GM12878 (cell line): ENCODE results near the gene TRIM17. TPM values are rescaled to one million over a fixed set of nuclear protein-coding genes. Genes with fewer than 3 reads are reported as not detected.
A peak's percentile ranks its signal among the peaks of the same experiment; 100 is the strongest.

Experiments
- BHLHE40 ChIP-seq, 2 experiments: fragments of 450-650 bp in 1 of 2; IDR thresholded peaks; 2 replicates each; pipeline ENCODE4 v1.6.1; 2011 to 2017; ENCODE audit warnings: low read depth in 2 of 2, borderline replicate concordance in 1 of 2, improper control_type of control experiment in 1 of 2, low read length in 1 of 2, mild to moderate bottlenecking in 1 of 2
- CEBPB ChIP-seq, 2 experiments: fragments of 150-350 bp in 1 of 2; IDR thresholded peaks; 2 replicates each; pipeline ENCODE4 v1.6.1; 2012 to 2014; ENCODE audit warnings: low read depth in 2 of 2, low read length in 2 of 2, borderline replicate concordance in 1 of 2, inconsistent platforms in 1 of 2
- CHD2 ChIP-seq: IDR thresholded peaks from 2 replicates; pipeline ENCODE4 v1.6.1; 2011; ENCODE audit warnings: low read depth, low read length, improper control_type of control experiment, borderline replicate concordance
- E2F4 ChIP-seq: IDR thresholded peaks from 2 replicates; pipeline ENCODE4 v1.6.1; 2012; ENCODE audit warnings: low read depth, low read length, improper control_type of control experiment
- E4F1 ChIP-seq: fragments of 450-650 bp; IDR thresholded peaks from 2 replicates; pipeline ENCODE4 v1.6.1; 2018; ENCODE audit warnings: borderline replicate concordance, mild to moderate bottlenecking; ENCODE audit not compliant: partially characterized antibody
- ESRRA ChIP-seq: IDR thresholded peaks from 2 replicates; pipeline ENCODE4 v1.6.1; 2012; ENCODE audit warnings: mild to moderate bottlenecking, low read length, improper control_type of control experiment
- FOXK2 ChIP-seq: fragments of 450-650 bp; IDR thresholded peaks from 2 replicates; pipeline ENCODE4 v1.6.1; 2017; ENCODE audit warnings: mild to moderate bottlenecking, moderate library complexity
- LARP7 ChIP-seq: fragments of 450-650 bp; IDR thresholded peaks from 2 replicates; pipeline ENCODE4 v1.6.1; 2017; ENCODE audit warnings: mild to moderate bottlenecking
- MEF2A ChIP-seq: IDR thresholded peaks from 2 replicates; pipeline ENCODE4 v1.6.1; 2011; ENCODE audit warnings: low read depth, mild to moderate bottlenecking, low read length, moderate library complexity; ENCODE audit not compliant: insufficient read depth
- MTA3 ChIP-seq: IDR thresholded peaks from 2 replicates; pipeline ENCODE4 v1.6.1; 2012; ENCODE audit warnings: low read length, inconsistent platforms, borderline replicate concordance
- MYC ChIP-seq: IDR thresholded peaks from 2 replicates; pipeline ENCODE4 v1.6.1; 2011; ENCODE audit warnings: mild to moderate bottlenecking, low read length, moderate library complexity, inconsistent platforms; ENCODE audit not compliant: insufficient read depth, insufficient replicate concordance, insufficient read length, severe bottlenecking
- STAT1 ChIP-seq: fragments of 450-650 bp; conservative IDR thresholded peaks from 2 replicates; pipeline ENCODE4 v1.6.1; 2014; ENCODE audit warnings: antibody characterized with exemption, mild to moderate bottlenecking
- TARDBP ChIP-seq: IDR thresholded peaks from 2 replicates; pipeline ENCODE4 v1.6.1; 2016; ENCODE audit warnings: borderline replicate concordance
- ZNF207 ChIP-seq: fragments of 450-650 bp; IDR thresholded peaks from 2 replicates; pipeline ENCODE4 v1.6.1; 2014; ENCODE audit warnings: antibody characterized with exemption, mild to moderate bottlenecking, borderline replicate concordance
- ZNF274 ChIP-seq: IDR thresholded peaks from one replicate; pipeline ENCODE4 v1.8.0; 2011; ENCODE audit not compliant: insufficient read length, insufficient read depth
- ZNF384 ChIP-seq: IDR thresholded peaks from 2 replicates; pipeline ENCODE4 v1.6.1; 2012; ENCODE audit warnings: low read depth, mild to moderate bottlenecking, low read length, improper control_type of control experiment, borderline replicate concordance
- polyA plus RNA-seq, 11 experiments: library from polyadenylated mRNA; depleted of rRNA in 4 of 11; unstranded in 6 of 11; stranded (reverse) in 5 of 11; fragments of >200 nt; fragmentation: Nextera tagmentation in 4 of 11; fragmentation: Illumina TruSeq in 1 of 11; extraction: Ambion mirVana in 4 of 11; extraction: Trizol in 1 of 11; gene quantifications; 1 replicate in 1 of 11; 2 replicates in 10 of 11; pipeline versions ENCODE4 v1.2.1 to v1.2.3, GENCODE V29; 2011 to 2016; ENCODE audit warnings: inconsistent platforms in 2 of 11, missing spikeins in 2 of 11, low read depth in 1 of 11
- total RNA-seq, 4 experiments: library from RNA; depleted of rRNA in 3 of 4; stranded (reverse); fragments of >200 nt in 3 of 4; fragmentation: Illumina TruSeq in 1 of 4; extraction: Trizol in 1 of 4; gene quantifications; 2 replicates each; pipeline versions ENCODE4 v1.2.1 to v1.2.3, GENCODE V29; 2013 to 2021
- TF ChIP-seq, protein P1 (sequence below): IDR thresholded peaks from 2 replicates; pipeline ENCODE4 v1.6.1; 2011; ENCODE audit warnings: low read depth, low read length, improper control_type of control experiment, borderline replicate concordance
- TF ChIP-seq, protein P2 (sequence below): fragments of 450-650 bp; formaldehyde crosslinking; IDR thresholded peaks from 2 replicates; pipeline ENCODE4 v1.4.0; 2022; ENCODE audit warnings: mild to moderate bottlenecking, moderate library complexity
- TF ChIP-seq, protein P3 (sequence below): fragments of 450-650 bp; IDR thresholded peaks from 2 replicates; pipeline ENCODE4 v1.6.1; 2014; ENCODE audit warnings: mild to moderate bottlenecking

The TRIM17 gene
- total and polyA plus RNA-seq, 10 of the 15 experiments (the other 5 are each of a cell fraction or from before 2014, with no cell fraction given): 0.16 to 0.32 TPM; not detected in 8

DNA sequence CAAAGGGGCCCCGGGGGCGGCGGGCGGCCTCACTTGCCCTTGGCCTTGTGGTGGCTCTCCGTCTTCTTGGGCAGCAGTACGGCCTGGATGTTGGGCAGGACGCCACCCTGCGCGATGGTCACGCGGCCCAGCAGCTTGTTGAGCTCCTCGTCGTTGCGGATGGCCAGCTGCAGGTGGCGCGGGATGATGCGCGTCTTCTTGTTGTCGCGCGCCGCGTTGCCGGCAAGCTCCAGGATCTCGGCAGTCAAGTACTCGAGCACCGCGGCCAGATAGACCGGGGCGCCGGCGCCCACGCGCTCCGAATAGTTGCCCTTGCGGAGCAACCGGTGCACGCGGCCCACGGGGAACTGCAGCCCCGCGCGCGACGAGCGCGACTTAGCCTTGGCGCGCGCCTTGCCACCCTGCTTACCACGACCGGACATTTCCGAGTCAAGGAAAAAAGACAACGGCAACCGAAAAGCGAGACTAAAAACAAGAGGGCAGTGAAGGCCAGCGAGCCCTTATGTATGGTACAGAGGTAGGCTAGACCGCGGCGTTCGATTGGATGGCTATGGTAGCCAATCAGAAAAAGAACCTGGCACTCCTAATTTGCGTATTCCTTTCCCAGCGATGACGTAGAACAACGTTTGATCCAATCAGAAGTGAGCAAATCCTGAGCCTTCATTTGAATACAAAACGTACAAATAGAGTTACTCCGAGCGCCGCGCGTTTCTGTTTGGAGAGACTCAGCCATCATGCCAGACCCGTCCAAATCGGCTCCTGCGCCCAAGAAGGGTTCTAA, 40.9 kb upstream of the TRIM17 start (continued):
- TF ChIP-seq ZNF207 (no peak), MYC (no peak), LARP7 (peak; percentile 56), E4F1 (no peak), BHLHE40 (IDR thresholded peaks at IDR 0.05; ENCODE audit: borderline replicate concordance in 1 of 2, low read depth in 2 of 2, low read length in 1 of 2) (peak; percentile 5 to 48; a peak in 2 of 4 replicates), MEF2A (no peak), MTA3 (no peak), ZNF274 (no peak), FOXK2 (no peak; the same call in 1 of the 2 replicates), TARDBP (no peak), ESRRA (no peak), ZNF384 (no peak), CEBPB (IDR thresholded peaks at IDR 0.05; ENCODE audit: borderline replicate concordance in 1 of 2, low read depth in 2 of 2, low read length in 2 of 2) (no peak), E2F4 (no peak), CHD2 (no peak), STAT1 (no peak)
- TF ChIP-seq, protein P1, sequence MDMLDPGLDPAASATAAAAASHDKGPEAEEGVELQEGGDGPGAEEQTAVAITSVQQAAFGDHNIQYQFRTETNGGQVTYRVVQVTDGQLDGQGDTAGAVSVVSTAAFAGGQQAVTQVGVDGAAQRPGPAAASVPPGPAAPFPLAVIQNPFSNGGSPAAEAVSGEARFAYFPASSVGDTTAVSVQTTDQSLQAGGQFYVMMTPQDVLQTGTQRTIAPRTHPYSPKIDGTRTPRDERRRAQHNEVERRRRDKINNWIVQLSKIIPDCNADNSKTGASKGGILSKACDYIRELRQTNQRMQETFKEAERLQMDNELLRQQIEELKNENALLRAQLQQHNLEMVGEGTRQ: no peak
- TF ChIP-seq, protein P2, sequence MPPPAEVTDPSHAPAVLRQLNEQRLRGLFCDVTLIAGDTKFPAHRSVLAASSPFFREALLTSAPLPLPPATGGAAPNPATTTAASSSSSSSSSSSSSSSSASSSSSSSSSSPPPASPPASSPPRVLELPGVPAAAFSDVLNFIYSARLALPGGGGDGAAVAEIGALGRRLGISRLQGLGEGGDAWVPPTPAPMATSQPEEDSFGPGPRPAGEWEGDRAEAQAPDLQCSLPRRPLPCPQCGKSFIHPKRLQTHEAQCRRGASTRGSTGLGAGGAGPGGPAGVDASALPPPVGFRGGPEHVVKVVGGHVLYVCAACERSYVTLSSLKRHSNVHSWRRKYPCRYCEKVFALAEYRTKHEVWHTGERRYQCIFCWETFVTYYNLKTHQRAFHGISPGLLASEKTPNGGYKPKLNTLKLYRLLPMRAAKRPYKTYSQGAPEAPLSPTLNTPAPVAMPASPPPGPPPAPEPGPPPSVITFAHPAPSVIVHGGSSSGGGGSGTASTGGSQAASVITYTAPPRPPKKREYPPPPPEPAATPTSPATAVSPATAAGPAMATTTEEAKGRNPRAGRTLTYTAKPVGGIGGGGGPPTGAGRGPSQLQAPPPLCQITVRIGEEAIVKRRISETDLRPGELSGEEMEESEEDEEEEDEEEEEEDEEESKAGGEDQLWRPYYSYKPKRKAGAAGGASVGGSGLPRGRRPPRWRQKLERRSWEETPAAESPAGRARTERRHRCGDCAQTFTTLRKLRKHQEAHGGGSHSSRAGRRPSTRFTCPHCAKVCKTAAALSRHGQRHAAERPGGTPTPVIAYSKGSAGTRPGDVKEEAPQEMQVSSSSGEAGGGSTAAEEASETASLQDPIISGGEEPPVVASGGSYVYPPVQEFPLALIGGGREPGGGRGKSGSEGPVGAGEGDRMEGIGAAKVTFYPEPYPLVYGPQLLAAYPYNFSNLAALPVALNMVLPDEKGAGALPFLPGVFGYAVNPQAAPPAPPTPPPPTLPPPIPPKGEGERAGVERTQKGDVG (CRISPR knock-in tag): no peak
- TF ChIP-seq, protein P3, sequence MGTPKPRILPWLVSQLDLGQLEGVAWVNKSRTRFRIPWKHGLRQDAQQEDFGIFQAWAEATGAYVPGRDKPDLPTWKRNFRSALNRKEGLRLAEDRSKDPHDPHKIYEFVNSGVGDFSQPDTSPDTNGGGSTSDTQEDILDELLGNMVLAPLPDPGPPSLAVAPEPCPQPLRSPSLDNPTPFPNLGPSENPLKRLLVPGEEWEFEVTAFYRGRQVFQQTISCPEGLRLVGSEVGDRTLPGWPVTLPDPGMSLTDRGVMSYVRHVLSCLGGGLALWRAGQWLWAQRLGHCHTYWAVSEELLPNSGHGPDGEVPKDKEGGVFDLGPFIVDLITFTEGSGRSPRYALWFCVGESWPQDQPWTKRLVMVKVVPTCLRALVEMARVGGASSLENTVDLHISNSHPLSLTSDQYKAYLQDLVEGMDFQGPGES: no peak; the same call in 1 of the 2 replicates
